Activated B cell treated with CpG ODN at 0.5 μM for 24 hours (primary cell): ENCODE data around the gene CCN2. TPM values are rescaled to one million over a fixed set of nuclear protein-coding genes. Genes with fewer than 3 reads are reported as not detected.

ENCODE experiments used
- ATAC-seq: fragments of 200-7000 bp; cut with Tn5 transposase; one replicate; pipeline ENCODE4 v1.10.0; 2021; ENCODE audit warnings: low read depth, mild to moderate bottlenecking, moderate library complexity
- CTCF ChIA-PET: fragments of 350-600 bp; sonication (Branson Sonifier 250); formaldehyde crosslinking; loops from one replicate; lab custom pipeline; 2021; ENCODE audit warnings: antibody characterized with exemption; lab: Charles Lee
- POLR2A ChIA-PET: fragments of 350-600 bp; sonication (Branson Sonifier 250); formaldehyde crosslinking; loops from one replicate; lab custom pipeline; 2021; ENCODE audit warnings: antibody characterized with exemption; lab: Charles Lee
- DNase-seq: peaks from one replicate; pipeline ENCODE4 v3.0.0; 2022
- H3K27ac Mint-ChIP-seq: one replicate; pipeline ENCODE4 v1.8.0; 2020; ENCODE audit warnings: mixed read lengths
- H3K27me3 Mint-ChIP-seq: one replicate; pipeline ENCODE4 v1.8.0; 2021; ENCODE audit warnings: mixed read lengths
- H3K36me3 Mint-ChIP-seq: one replicate; pipeline ENCODE4 v1.8.0; 2021; ENCODE audit warnings: low read depth, mixed read lengths
- H3K4me1 Mint-ChIP-seq: one replicate; pipeline ENCODE4 v1.8.0; 2021; ENCODE audit warnings: mixed read lengths
- H3K4me3 Mint-ChIP-seq: one replicate; pipeline ENCODE4 v1.8.0; 2020; ENCODE audit warnings: mild to moderate bottlenecking, mixed read lengths
- H3K9me3 Mint-ChIP-seq: one replicate; pipeline ENCODE4 v1.8.0; 2020; ENCODE audit warnings: mixed read lengths
- CTCF ChIP-seq: fragments of 200-600 bp; IDR thresholded peaks from one replicate; pipeline ENCODE4 v1.8.0; 2022; ENCODE audit warnings: antibody characterized with exemption, mild to moderate bottlenecking
- intact Hi-C: fragments of 100-400 bp; cut with micrococcal nuclease; formaldehyde crosslinking; loops from one replicate; pipeline ENCODE4 v1.15.1; 2024
- total RNA-seq: library from RNA; stranded (reverse); gene quantifications from 2 replicates; pipeline ENCODE4 v1.2.3, GENCODE V29; 2022

CCN2 gene
- total RNA-seq, 1 donor from 2014 or later, result 0.35 TPM

GRCh38 chr6:131997429-131998153 lies 46.4 kb upstream of the CCN2 start:
- no peak overlapping the region for H3K27ac Mint-ChIP-seq
- TF ChIP-seq CTCF, result no peak
- no peaks in the 10 kb centered on the region for H3K36me3 Mint-ChIP-seq
- intact Hi-C loops, result no loop called here
- no peak overlapping the region for H3K4me3 Mint-ChIP-seq
- H3K4me1 Mint-ChIP-seq, result peaks cover 11% of the 10 kb centered on the region
- POLR2A ChIA-PET, result no interaction called here
- no peaks in the 10 kb centered on the region for H3K27me3 Mint-ChIP-seq
- ATAC-seq (no peak), DNase-seq (no peak)
- peaks cover 5% of the 10 kb centered on the region for H3K9me3 Mint-ChIP-seq
- CTCF ChIA-PET, result no interaction called here

GRCh38 chr6:131995917-131996316 lies 44.7 kb upstream of the CCN2 start:
- TF ChIP-seq CTCF, result no peak
- DNase-seq (no peak), ATAC-seq (no peak)
- intact Hi-C loops, result no loop called here
- no peaks in the 10 kb centered on the region for H3K27me3 Mint-ChIP-seq
- ChIA-PET CTCF (no interaction called here), POLR2A (no interaction called here)
- no peaks in the 10 kb centered on the region for H3K36me3 Mint-ChIP-seq
- peaks cover 11% of the 10 kb centered on the region for H3K4me1 Mint-ChIP-seq
- H3K4me3 Mint-ChIP-seq, result no peak overlapping the region
- H3K27ac Mint-ChIP-seq, result no peak overlapping the region
- peaks cover 5% of the 10 kb centered on the region for H3K9me3 Mint-ChIP-seq

GRCh38 chr6:131992557-131992956 lies 41.4 kb upstream of the CCN2 start:
- CTCF ChIA-PET, result no interaction called here
- POLR2A ChIA-PET, result no interaction called here

GRCh38 chr6:131989036-131989435 lies 37.9 kb upstream of the CCN2 start:
- no peaks in the 10 kb centered on the region for H3K27me3 Mint-ChIP-seq
- no peak for TF ChIP-seq CTCF
- intact Hi-C loops, result no loop called here
- POLR2A ChIA-PET, result no interaction called here
- no peak overlapping the region for H3K27ac Mint-ChIP-seq
- peaks cover 5% of the 10 kb centered on the region for H3K9me3 Mint-ChIP-seq
- DNase-seq (no peak), ATAC-seq (no peak)
- CTCF ChIA-PET, result no interaction called here
- no peaks in the 10 kb centered on the region for H3K4me1 Mint-ChIP-seq
- H3K36me3 Mint-ChIP-seq, result no peaks in the 10 kb centered on the region
- no peak overlapping the region for H3K4me3 Mint-ChIP-seq

More at GRCh38 chr6:131992557-131992956, 41.4 kb upstream of the CCN2 start:
- no peaks in the 10 kb centered on the region for H3K27me3 Mint-ChIP-seq
- TF ChIP-seq CTCF, result no peak
- no peak overlapping the region for H3K4me3 Mint-ChIP-seq
- no peak for DNase-seq
- no peak for ATAC-seq
- no peak overlapping the region for H3K27ac Mint-ChIP-seq
- no peaks in the 10 kb centered on the region for H3K4me1 Mint-ChIP-seq
- H3K36me3 Mint-ChIP-seq, result no peaks in the 10 kb centered on the region
- intact Hi-C loops, result no loop called here
- peaks cover 5% of the 10 kb centered on the region for H3K9me3 Mint-ChIP-seq

GRCh38 chr6:131982740-131983259 lies 31.6 kb upstream of the CCN2 start:
- ChIA-PET POLR2A (no interaction called here), CTCF (no interaction called here)
- no peaks in the 10 kb centered on the region for H3K36me3 Mint-ChIP-seq
- intact Hi-C loops, result no loop called here
- H3K4me1 Mint-ChIP-seq, result no peaks in the 10 kb centered on the region
- no peak overlapping the region for H3K4me3 Mint-ChIP-seq
- H3K27ac Mint-ChIP-seq, result no peak overlapping the region
- TF ChIP-seq CTCF, result no peak
- no peak for ATAC-seq
- H3K9me3 Mint-ChIP-seq, result no peaks in the 10 kb centered on the region
- no peaks in the 10 kb centered on the region for H3K27me3 Mint-ChIP-seq
- DNase-seq, result no peak
